ENCODE data around the gene MIF4GD. TPM values are rescaled to one million over a fixed set of nuclear protein-coding genes. Genes with fewer than 3 reads are reported as not detected.

MIF4GD gene
- total and polyA plus RNA-seq, 9 of the 15 experiments (the other 6 are each of a cell fraction or from before 2014, with no cell fraction given) = 11.8 to 63.8 (median 28.1) TPM

DNA sequence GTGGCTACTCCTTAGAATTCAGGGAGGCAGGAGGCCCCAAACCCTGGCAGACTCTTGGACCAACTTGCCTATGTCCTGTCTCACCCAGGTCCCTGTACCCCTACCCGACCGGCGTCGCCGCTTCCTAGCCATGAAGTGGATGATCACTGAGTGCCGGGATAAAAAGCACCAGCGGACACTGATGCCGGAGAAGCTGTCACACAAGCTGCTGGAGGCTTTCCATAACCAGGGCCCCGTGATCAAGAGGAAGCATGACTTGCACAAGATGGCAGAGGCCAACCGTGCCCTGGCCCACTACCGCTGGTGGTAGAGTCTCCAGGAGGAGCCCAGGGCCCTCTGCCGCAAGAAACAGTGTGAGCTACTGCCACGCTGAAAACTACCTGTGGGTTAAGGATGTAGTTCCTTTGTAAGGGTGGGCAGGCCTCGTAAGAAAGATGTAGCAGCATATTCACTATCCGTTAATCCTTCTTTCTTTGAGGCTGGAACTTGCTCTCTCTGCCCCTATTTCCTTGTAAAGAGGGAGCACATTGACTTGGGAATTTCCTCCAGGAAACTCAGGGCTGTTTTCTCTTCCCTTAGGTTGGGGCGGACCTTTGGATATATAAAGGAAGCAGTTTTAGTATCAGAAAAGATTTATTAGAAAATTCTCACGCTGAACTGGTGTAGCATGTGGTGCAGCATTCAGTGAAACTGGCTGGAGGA is 5.3 kb downstream of the MIF4GD start:
- FAIRE-seq = no peak

More for the DNA sequence above, 5.3 kb downstream of the MIF4GD start:
- CTCF ChIA-PET (ENCODE audit: low intra/inter-chr PET ratio) = no interaction called here
- H3K9ac ChIP-seq (ENCODE audit: insufficient read depth in 1 of 2, low read depth in 2 of 2, low read length in 2 of 2) = peak overlapping the region in 1 of 2 experiments; percentile 64; a peak in 2 of 4 replicates
- H3K27ac ChIP-seq (ENCODE audit: extremely low read depth, low read depth, low read length) = no peak overlapping the region
- 97% methylated on average over 17 of the region's 17 CpGs for WGBS (ENCODE audit: insufficient coverage, low coverage, missing lambda C conversion rate)
- no peak overlapping the region for H3K4me2 ChIP-seq (ENCODE audit: insufficient read depth, low read length)
- no peak overlapping the region for H2AFZ ChIP-seq (ENCODE audit: low read depth, low read length)
- H3K79me2 ChIP-seq (ENCODE audit: control insufficient read depth, insufficient read depth, low read length) = peaks cover 41% of the 10 kb centered on the region
- ATAC-seq (no peak), DNase-seq (ENCODE audit: extremely low read depth in 1 of 4, low spot score in 3 of 4) (no peak)
- TF ChIP-seq POLR2G (IDR thresholded peaks at IDR 0.05; ENCODE audit: low read depth, low read length) (peak; percentile 42), ZSCAN29 (IDR thresholded peaks at IDR 0.05) (no peak), MTF1 (CRISPR knock-in tag; IDR thresholded peaks at IDR 0.05; ENCODE audit: borderline replicate concordance) (no peak), SMARCE1 (IDR thresholded peaks at IDR 0.05) (no peak), ZNF444 (CRISPR knock-in tag; IDR thresholded peaks at IDR 0.05) (no peak), MYC (IDR thresholded peaks at IDR 0.05; ENCODE audit: low read depth, low read length) (no peak), MYC (CRISPR knock-in tag; IDR thresholded peaks at IDR 0.05; ENCODE audit: borderline replicate concordance, low read depth) (no peak), MIER1 (IDR thresholded peaks at IDR 0.05; ENCODE audit: low read depth) (no peak), SREBF1 (IDR thresholded peaks at IDR 0.05; ENCODE audit: borderline replicate concordance, low read depth, low read length) (no peak), RAD21 (CRISPR knock-in tag; conservative IDR thresholded peaks at IDR 0.05 in 1 of 2, IDR thresholded peaks at IDR 0.05 in 1 of 2) (no peak), MEF2A (IDR thresholded peaks at IDR 0.05; ENCODE audit: control insufficient read depth, low read depth, low read length) (no peak), RBFOX2 (IDR thresholded peaks at IDR 0.05; ENCODE audit: low read depth, low read length) (peak; percentile 38; the same call in 1 of the 2 replicates)
- TF ChIP-seq, protein P1, sequence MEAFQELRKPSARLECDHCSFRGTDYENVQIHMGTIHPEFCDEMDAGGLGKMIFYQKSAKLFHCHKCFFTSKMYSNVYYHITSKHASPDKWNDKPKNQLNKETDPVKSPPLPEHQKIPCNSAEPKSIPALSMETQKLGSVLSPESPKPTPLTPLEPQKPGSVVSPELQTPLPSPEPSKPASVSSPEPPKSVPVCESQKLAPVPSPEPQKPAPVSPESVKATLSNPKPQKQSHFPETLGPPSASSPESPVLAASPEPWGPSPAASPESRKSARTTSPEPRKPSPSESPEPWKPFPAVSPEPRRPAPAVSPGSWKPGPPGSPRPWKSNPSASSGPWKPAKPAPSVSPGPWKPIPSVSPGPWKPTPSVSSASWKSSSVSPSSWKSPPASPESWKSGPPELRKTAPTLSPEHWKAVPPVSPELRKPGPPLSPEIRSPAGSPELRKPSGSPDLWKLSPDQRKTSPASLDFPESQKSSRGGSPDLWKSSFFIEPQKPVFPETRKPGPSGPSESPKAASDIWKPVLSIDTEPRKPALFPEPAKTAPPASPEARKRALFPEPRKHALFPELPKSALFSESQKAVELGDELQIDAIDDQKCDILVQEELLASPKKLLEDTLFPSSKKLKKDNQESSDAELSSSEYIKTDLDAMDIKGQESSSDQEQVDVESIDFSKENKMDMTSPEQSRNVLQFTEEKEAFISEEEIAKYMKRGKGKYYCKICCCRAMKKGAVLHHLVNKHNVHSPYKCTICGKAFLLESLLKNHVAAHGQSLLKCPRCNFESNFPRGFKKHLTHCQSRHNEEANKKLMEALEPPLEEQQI (IDR thresholded peaks at IDR 0.05) = no peak
- no peak overlapping the region for H3K4me3 ChIP-seq
- intact Hi-C loops (cut with micrococcal nuclease) (no loop called here), in situ Hi-C loops (cut with MboI) (loop anchor here (10.0 kb wide), 1 partner anchor 149 kb away; no protein-coding TSS in a partner anchor)
- H3K27me3 ChIP-seq (ENCODE audit: control insufficient read depth in 2 of 2, insufficient read depth in 2 of 2, low read length in 2 of 2) = no peaks in the 10 kb centered on the region
- POLR2A ChIA-PET = interaction anchor here (0.7 to 3.2 kb wide), 3 partner anchors 23 to 108 kb away, joined by 3 to 23 read pairs (median 3); partner anchors contain the start of gene SLC25A19
- peaks cover 46% of the 10 kb centered on the region; the same call in 2 of the 3 replicates for H3K36me3 ChIP-seq (ENCODE audit: control insufficient read depth, insufficient read depth, low read length)
- H4K20me1 ChIP-seq (replicated peaks; ENCODE audit: control insufficient read depth, insufficient read depth, low read length) = no peaks in the 10 kb centered on the region
- BruUV-seq (replicated peaks) = no TSS peak
- peaks cover 23 to 42% of the 10 kb centered on the region in 2 experiments; a peak in 4 of 5 replicates for H3K4me1 ChIP-seq (replicated peaks in 1 of 2; ENCODE audit: control insufficient read depth in 2 of 2, insufficient read depth in 2 of 2, low read length in 2 of 2)
- H3K9me1 ChIP-seq (ENCODE audit: control insufficient read depth, insufficient read depth, low read length) = no peaks in the 10 kb centered on the region
- H3K9me3 ChIP-seq (replicated peaks; ENCODE audit: control insufficient read depth, insufficient read depth, low read depth, low read length) = no peaks in the 10 kb centered on the region

Data from K562 (cell line).